MM.1S (cell line): ENCODE measurements around the gene COL25A1.

Experiments
- DNase-seq: peaks from one replicate; pipeline ENCODE4 v3.0.0-alpha.2; 2015
- H2AFZ ChIP-seq: fragments of 300-600 bp; sonication (generic); 2 replicates; pipeline ENCODE4 v1.6.0; 2016; ENCODE audit warnings: antibody characterized with exemption, low read length
- H3F3A ChIP-seq: fragments of 300-600 bp; sonication (generic); 2 replicates; pipeline ENCODE4 v1.6.1; 2016; ENCODE audit warnings: mild to moderate bottlenecking, antibody characterized with exemption, low read length, moderate library complexity, mixed read lengths; ENCODE audit not compliant: insufficient read depth
- H3K27ac ChIP-seq: fragments of 300-600 bp; sonication (generic); 2 replicates; pipeline ENCODE4 v1.5.1; 2016; ENCODE audit warnings: mild to moderate bottlenecking, low read length
- H3K27me3 ChIP-seq: fragments of 300-600 bp; sonication (generic); replicated peaks from 2 replicates; pipeline ENCODE4 v1.6.0; 2016; ENCODE audit warnings: low read length; ENCODE audit not compliant: insufficient read depth
- H3K36me3 ChIP-seq: fragments of 300-600 bp; sonication (generic); replicated peaks from 2 replicates; pipeline ENCODE4 v1.6.1; 2016; ENCODE audit warnings: mild to moderate bottlenecking, low read length, mixed read lengths; ENCODE audit not compliant: insufficient read depth
- H3K4me1 ChIP-seq: fragments of 300-600 bp; sonication (generic); 2 replicates; pipeline ENCODE4 v1.6.1; 2016; ENCODE audit warnings: low read length, mixed read lengths
- H3K4me2 ChIP-seq: fragments of 300-600 bp; sonication (generic); 2 replicates; pipeline ENCODE4 v1.6.0; 2016; ENCODE audit warnings: low read depth, low read length
- H3K4me3 ChIP-seq: fragments of 300-600 bp; sonication (generic); 2 replicates; pipeline ENCODE4 v1.5.1; 2016; ENCODE audit warnings: low read length, mixed read lengths
- H3K79me2 ChIP-seq: fragments of 300-600 bp; sonication (generic); 2 replicates; pipeline ENCODE4 v1.6.1; 2016; ENCODE audit warnings: mixed run types, low read length, mixed read lengths
- H3K9ac ChIP-seq: fragments of 300-600 bp; sonication (generic); 2 replicates; pipeline ENCODE4 v1.6.1; 2016; ENCODE audit warnings: low read length, mixed read lengths
- H3K9me2 ChIP-seq: fragments of 300-600 bp; sonication (generic); replicated peaks from 2 replicates; pipeline ENCODE4 v1.6.1; 2016; ENCODE audit warnings: mild to moderate bottlenecking, low read length, mixed read lengths; ENCODE audit not compliant: insufficient read depth
- H3K9me3 ChIP-seq: fragments of 300-600 bp; sonication (generic); replicated peaks from 2 replicates; pipeline ENCODE4 v1.6.1; 2016; ENCODE audit warnings: mild to moderate bottlenecking, low read length, mixed read lengths; ENCODE audit not compliant: insufficient read depth
- H4K20me1 ChIP-seq: fragments of 300-600 bp; sonication (generic); 2 replicates; pipeline ENCODE4 v1.6.1; 2016; ENCODE audit warnings: mild to moderate bottlenecking, low read length, moderate library complexity, mixed read lengths; ENCODE audit not compliant: insufficient read depth
- CTCF ChIP-seq: fragments of 300-600 bp; sonication (generic); IDR thresholded peaks from 2 replicates; pipeline ENCODE4 v1.5.1; 2016; ENCODE audit warnings: antibody characterized with exemption, low read length, mixed read lengths
- EZH2 ChIP-seq: fragments of 300-600 bp; sonication (generic); optimal IDR thresholded peaks from 2 replicates; pipeline ENCODE3; 2017; ENCODE audit warnings: low read depth, mild to moderate bottlenecking, antibody characterized with exemption, low read length, mixed read lengths
- EZH2phosphoT487 ChIP-seq: fragments of 300-600 bp; sonication (generic); IDR thresholded peaks from 2 replicates; pipeline ENCODE4 v1.6.1; 2018; ENCODE audit warnings: antibody characterized with exemption, low read length

The COL25A1 gene

GRCh38 chr4:109020861-109021260 lies 281.6 kb downstream of the COL25A1 start:
- Histone ChIP-seq H3K9me2 (no peaks in the 10 kb centered on the region), H3K4me3 (no peak overlapping the region), H3K27me3 (no peaks in the 10 kb centered on the region), H3K27ac (no peak overlapping the region), H4K20me1 (no peaks in the 10 kb centered on the region), H2AFZ (no peak overlapping the region), H3K79me2 (no peaks in the 10 kb centered on the region), H3K4me1 (no peaks in the 10 kb centered on the region), H3K9ac (no peak overlapping the region), H3K4me2 (no peak overlapping the region), H3K36me3 (no peaks in the 10 kb centered on the region), H3K9me3 (no peaks in the 10 kb centered on the region), H3F3A (no peaks in the 10 kb centered on the region)
- DNase-seq: no peak
- TF ChIP-seq EZH2phosphoT487: no peak
- no peak for TF ChIP-seq CTCF
- no peak for TF ChIP-seq EZH2

- Histone ChIP-seq H3K27me3 (no peaks in the 10 kb centered on the region), H3F3A (no peaks in the 10 kb centered on the region), H3K27ac (no peak overlapping the region), H3K4me3 (no peak overlapping the region), H3K79me2 (no peaks in the 10 kb centered on the region), H3K4me2 (no peak overlapping the region), H2AFZ (no peak overlapping the region), H3K9me2 (no peaks in the 10 kb centered on the region), H4K20me1 (no peaks in the 10 kb centered on the region), H3K4me1 (no peaks in the 10 kb centered on the region), H3K9ac (no peak overlapping the region), H3K36me3 (no peaks in the 10 kb centered on the region), H3K9me3 (no peaks in the 10 kb centered on the region)
- TF ChIP-seq CTCF: no peak
- TF ChIP-seq EZH2phosphoT487: no peak
- TF ChIP-seq EZH2: no peak
- no peak for DNase-seq
Measured at GRCh38 chr4:109016200-109016599, 286.3 kb downstream of the COL25A1 start.

- TF ChIP-seq CTCF (no peak), EZH2 (no peak), EZH2phosphoT487 (no peak)
- no peak overlapping the region for H3K27ac ChIP-seq
- H2AFZ ChIP-seq: no peak overlapping the region
- no peaks in the 10 kb centered on the region for H3K9me2 ChIP-seq
- no peaks in the 10 kb centered on the region for H3K9me3 ChIP-seq
- no peaks in the 10 kb centered on the region for H3F3A ChIP-seq
- no peaks in the 10 kb centered on the region for H3K27me3 ChIP-seq
- H3K4me2 ChIP-seq: no peak overlapping the region
- no peak overlapping the region for H3K4me3 ChIP-seq
- DNase-seq: no peak
- no peaks in the 10 kb centered on the region for H4K20me1 ChIP-seq
- H3K79me2 ChIP-seq: no peaks in the 10 kb centered on the region
- H3K36me3 ChIP-seq: no peaks in the 10 kb centered on the region
- H3K9ac ChIP-seq: no peak overlapping the region
- no peaks in the 10 kb centered on the region for H3K4me1 ChIP-seq
Measured at GRCh38 chr4:109015413-109015810, 287.0 kb downstream of the COL25A1 start.
